Hematopoietic multipotent progenitor cell (in vitro differentiated cells): Measurements from ENCODE around the gene FTL. TPM values are rescaled to one million over a fixed set of nuclear protein-coding genes. Genes with fewer than 3 reads are reported as not detected.

Source experiments
- small RNA-seq: library from RNA; depleted of rRNA; stranded (forward); fragments of <200 nt; gene quantifications from one replicate; pipeline ENCODE3, GENCODE V24; 2012
- total RNA-seq: library from RNA; depleted of rRNA; stranded (reverse); fragments of >200 nt; gene quantifications from one replicate; pipeline ENCODE4 v1.2.3, GENCODE V29; 2012

Gene FTL
- total RNA-seq, 1 donor, result 1,014 TPM

Small RNA genes within 50 kb of the gene (small RNA-seq; reads per million reads assigned to genes)
- gene AC026803.1 (not detected), gene MIR6798 (not detected)

Other genes starting within 250 kb of the FTL start
- 1.1 TPM for gene MAMSTR, start 245.6 kb upstream of the FTL start, total RNA-seq
- 0.54 TPM for gene RASIP1, start 224.7 kb upstream of the FTL start, total RNA-seq
- under 0.01 TPM for gene IZUMO1, start 218.4 kb upstream of the FTL start, total RNA-seq
- gene FUT1, start 212.7 kb upstream of the FTL start, total RNA-seq, result 1.6 TPM
- gene FGF21, start 209.8 kb upstream of the FTL start, total RNA-seq, result not detected
- 41.7 TPM for gene BCAT2, start 154.3 kb upstream of the FTL start, total RNA-seq
- gene HSD17B14, start 128.8 kb upstream of the FTL start, total RNA-seq, result 2.4 TPM
- 10.8 TPM for gene PLEKHA4, start 96.7 kb upstream of the FTL start, total RNA-seq
- 156 TPM for gene PPP1R15A, start 92.9 kb upstream of the FTL start, total RNA-seq
- under 0.01 TPM for gene TULP2, start 66.6 kb upstream of the FTL start, total RNA-seq
- 235 TPM for gene NUCB1, start 65.0 kb upstream of the FTL start, total RNA-seq
- gene DHDH, start 31.6 kb upstream of the FTL start, total RNA-seq, result under 0.01 TPM
- gene BAX, start 10.4 kb upstream of the FTL start, total RNA-seq, result 38.0 TPM
- gene GYS1, start 28.0 kb downstream of the FTL start, total RNA-seq, result 42.8 TPM
- gene RUVBL2, start 28.6 kb downstream of the FTL start, total RNA-seq, result 318 TPM
- gene LHB, start 51.8 kb downstream of the FTL start, total RNA-seq, result not detected
- not detected for gene CGB3, start 59.0 kb downstream of the FTL start, total RNA-seq
- gene CGB2, start 66.6 kb downstream of the FTL start, total RNA-seq, result not detected
- gene CGB1, start 71.6 kb downstream of the FTL start, total RNA-seq, result not detected
- gene CGB5, start 78.5 kb downstream of the FTL start, total RNA-seq, result not detected
- not detected for gene CGB8, start 83.8 kb downstream of the FTL start, total RNA-seq
- gene CGB7, start 92.4 kb downstream of the FTL start, total RNA-seq, result not detected
- gene NTF4, start 99.5 kb downstream of the FTL start, total RNA-seq, result not detected
- not detected for gene KCNA7, start 107.4 kb downstream of the FTL start, total RNA-seq
- 243 TPM for gene SNRNP70, start 120.1 kb downstream of the FTL start, total RNA-seq
- gene LIN7B, start 149.1 kb downstream of the FTL start, total RNA-seq, result 2.7 TPM
- 7.0 TPM for gene C19orf73, start 153.8 kb downstream of the FTL start, total RNA-seq
- 3.5 TPM for gene PPFIA3, start 154.2 kb downstream of the FTL start, total RNA-seq
- not detected for gene HRC, start 190.1 kb downstream of the FTL start, total RNA-seq
- 2.2 TPM for gene TRPM4, start 192.5 kb downstream of the FTL start, total RNA-seq